Esophagus mucosa (tissue), 1 donor: ENCODE data around the gene SERPINB10. TPM values are rescaled to one million over a fixed set of nuclear protein-coding genes. Genes with fewer than 3 reads are reported as not detected.
A peak's percentile ranks its signal among the peaks of the same experiment; 100 is the strongest.
"Not testable (repeated sequence)": the region's sequence is repeated elsewhere in the genome, so short reads cannot be mapped to it uniquely, and the experiment has no call there.

Experiments used
- ATAC-seq: fragments of 200-7000 bp; cut with Tn5 transposase; one replicate; pipeline ENCODE4 v1.9.1; 2020
- total RNA-seq: library from RNA; stranded (reverse); gene quantifications from one replicate; pipeline ENCODE4 v1.2.4, GENCODE V29; 2023
- donor health status: DM: yes; HTN: yes; CAD: no.

Gene SERPINB10
- total RNA-seq, 1 donor from 2014 or later: 0.36 TPM

GRCh38 chr18:63892566-63892965, 15.2 kb upstream of the SERPINB10 start:
- no peak for ATAC-seq

- ATAC-seq: no peak
These were observed 13.5 kb upstream of the SERPINB10 start for GRCh38 chr18:63894106-63894772.

GRCh38 chr18:63895190-63895589, 12.6 kb upstream of the SERPINB10 start:
- no peak for ATAC-seq

GRCh38 chr18:63897072-63897471, 10.7 kb upstream of the SERPINB10 start:
- ATAC-seq: no peak

- no peak for ATAC-seq
These were observed 8.6 kb upstream of the SERPINB10 start for GRCh38 chr18:63899206-63899605.

GRCh38 chr18:63903851-63904570, 3.7 kb upstream of the SERPINB10 start:
- no peak for ATAC-seq

- no peak for ATAC-seq
These were observed 3.1 kb upstream of the SERPINB10 start for GRCh38 chr18:63904694-63905093.

- ATAC-seq: no peak
These were observed 2.4 kb upstream of the SERPINB10 start for GRCh38 chr18:63905361-63905760.

GRCh38 chr18:63906056-63906455, 1.7 kb upstream of the SERPINB10 start:
- no peak for ATAC-seq

GRCh38 chr18:63908858-63909257, 1.1 kb downstream of the SERPINB10 start:
- ATAC-seq: no peak

- ATAC-seq: peak; percentile 87
These were observed 2.1 kb downstream of the SERPINB10 start for GRCh38 chr18:63909870-63910269.

- ATAC-seq: no peak
These were observed 10.1 kb downstream of the SERPINB10 start for GRCh38 chr18:63917817-63918216.

- ATAC-seq: no peak
These were observed 14.3 kb downstream of the SERPINB10 start for GRCh38 chr18:63922049-63922448.

GRCh38 chr18:63924551-63924950, 16.8 kb downstream of the SERPINB10 start:
- ATAC-seq: no peak

- no peak for ATAC-seq
These were observed 20.6 kb downstream of the SERPINB10 start for GRCh38 chr18:63928331-63928730.

- not testable (repeated sequence) for ATAC-seq
These were observed 21.6 kb downstream of the SERPINB10 start for GRCh38 chr18:63929369-63929768.

GRCh38 chr18:63930773-63931354, 23.1 kb downstream of the SERPINB10 start:
- ATAC-seq: no peak

- peak; percentile 96 for ATAC-seq
These were observed 28.6 kb downstream of the SERPINB10 start for GRCh38 chr18:63936156-63936931.

GRCh38 chr18:63936932-63937393, 29.2 kb downstream of the SERPINB10 start:
- ATAC-seq: peak; percentile 6

- ATAC-seq: no peak
These were observed 32.2 kb downstream of the SERPINB10 start for GRCh38 chr18:63940008-63940407.

GRCh38 chr18:63940543-63941050, 32.8 kb downstream of the SERPINB10 start:
- not testable (repeated sequence) for ATAC-seq

- no peak for ATAC-seq
These were observed 39.5 kb downstream of the SERPINB10 start for GRCh38 chr18:63947051-63947790.
